SK-N-SH (cell line): ENCODE results near the gene LILRB3. TPM values are rescaled to one million over a fixed set of nuclear protein-coding genes. Genes with fewer than 3 reads are reported as not detected.

Experiments used
- CTCF ChIA-PET: fragments of 300-600, 350-600 bp; formaldehyde crosslinking; extraction: SDS; loops from one replicate; lab custom pipeline; 2021; lab: Yijun Ruan, JAX
- POLR2A ChIA-PET: fragments of 350-600 bp; sonication (Branson Sonifier 250); formaldehyde crosslinking; extraction: SDS; loops from one replicate; lab custom pipeline; 2020; ENCODE audit warnings: antibody characterized with exemption, inconsistent platforms; lab: Yijun Ruan, JAX
- DNase-seq: peaks from one replicate; pipeline ENCODE4 v3.0.0; 2012
- H2AFZ ChIP-seq: fragments of 200-600 bp; sonication (generic); 2 replicates; pipeline ENCODE4 v1.8.1; 2016; ENCODE audit warnings: antibody characterized with exemption, mild to moderate bottlenecking, low read depth
- H3F3A ChIP-seq: fragments of 200-600 bp; sonication (generic); replicated peaks from 2 replicates; pipeline ENCODE3; 2016; ENCODE audit warnings: antibody characterized with exemption, mild to moderate bottlenecking; ENCODE audit not compliant: insufficient read depth
- H3K27ac ChIP-seq, 2 experiments: fragments of 200-500 bp in 1 of 2; fragments of 200-600 bp in 1 of 2; sonication (Bioruptor generic) in 1 of 2; sonication (generic), shearing (Covaris generic) in 1 of 2; 2 replicates each; pipeline versions ENCODE4 v1.5.1 to v1.6.1; 2014 to 2016; ENCODE audit warnings: low read depth in 2 of 2, inconsistent platforms in 1 of 2, low read length in 1 of 2, mild to moderate bottlenecking in 1 of 2, mixed read lengths in 1 of 2
- H3K27me3 ChIP-seq: fragments of 200-600 bp; sonication (generic), shearing (Covaris generic); 2 replicates; pipeline ENCODE4 v1.6.1; 2016; ENCODE audit warnings: mixed run types; ENCODE audit not compliant: insufficient read depth
- H3K36me3 ChIP-seq, 2 experiments: fragments of 200-500 bp in 1 of 2; fragments of 200-600 bp in 1 of 2; sonication (Bioruptor generic) in 1 of 2; sonication (generic) in 1 of 2; replicated peaks in 1 of 2; 2 replicates each; pipeline versions ENCODE3 to v1.5.1; 2014 to 2016; ENCODE audit warnings: low read length in 1 of 2, mild to moderate bottlenecking in 1 of 2; ENCODE audit not compliant: insufficient read depth in 2 of 2, control insufficient read depth in 1 of 2
- H3K4me1 ChIP-seq, 2 experiments: fragments of 200-500 bp in 1 of 2; fragments of 200-600 bp in 1 of 2; sonication (Bioruptor generic) in 1 of 2; sonication (generic), shearing (Covaris generic) in 1 of 2; 2 replicates each; pipeline versions ENCODE4 v1.5.1 to v1.6.1; 2014 to 2016; ENCODE audit warnings: low read depth in 1 of 2, low read length in 1 of 2, mixed run types in 1 of 2; ENCODE audit not compliant: insufficient read depth in 2 of 2, control insufficient read depth in 1 of 2
- H3K4me2 ChIP-seq: fragments of 200-600 bp; sonication (generic), shearing (Covaris generic); 2 replicates; pipeline ENCODE4 v1.6.1; 2017; ENCODE audit warnings: mixed run types
- H3K4me3 ChIP-seq, 2 experiments: fragments of 200-500 bp in 1 of 2; fragments of 200-600 bp in 1 of 2; sonication (Bioruptor generic) in 1 of 2; sonication (generic), shearing (Covaris generic) in 1 of 2; 2 replicates each; pipeline versions ENCODE4 v1.5.1 to v1.8.1; 2014 to 2016; ENCODE audit warnings: low read depth in 2 of 2, inconsistent platforms in 1 of 2, low read length in 1 of 2, mild to moderate bottlenecking in 1 of 2, mixed read lengths in 1 of 2, moderate library complexity in 1 of 2
- H3K79me2 ChIP-seq: fragments of 200-600 bp; sonication (generic); 2 replicates; pipeline ENCODE4 v1.8.1; 2017; ENCODE audit warnings: mild to moderate bottlenecking; ENCODE audit not compliant: insufficient read depth
- H3K9ac ChIP-seq: fragments of 200-600 bp; sonication (generic); 2 replicates; pipeline ENCODE4 v1.6.1; 2017; ENCODE audit warnings: mixed run types
- H3K9me2 ChIP-seq: fragments of 200-600 bp; sonication (generic); 2 replicates; pipeline ENCODE4 v1.6.1; 2017; ENCODE audit warnings: mixed run types
- H3K9me3 ChIP-seq: fragments of 200-600 bp; sonication (generic); 2 replicates; pipeline ENCODE4 v1.6.1; 2017; ENCODE audit warnings: mixed run types, mild to moderate bottlenecking, moderate library complexity
- H4K20me1 ChIP-seq: fragments of 200-600 bp; sonication (generic); 2 replicates; pipeline ENCODE4 v1.6.1; 2017; ENCODE audit warnings: mild to moderate bottlenecking, mixed run types; ENCODE audit not compliant: insufficient read depth
- MXI1 ChIP-seq: IDR thresholded peaks from 2 replicates; pipeline ENCODE4 v1.6.1; 2012; ENCODE audit warnings: mild to moderate bottlenecking, low read depth, low read length, improper control_type of control experiment
- POLR2AphosphoS5 ChIP-seq: IDR thresholded peaks from 2 replicates; pipeline ENCODE4 v1.6.1; 2012; ENCODE audit warnings: low read depth, low read length
- RCOR1 ChIP-seq: fragments of 150-350 bp; IDR thresholded peaks from 2 replicates; pipeline ENCODE4 v1.6.1; 2017; ENCODE audit warnings: antibody characterized with exemption, low read length
- SIN3A ChIP-seq: IDR thresholded peaks from 2 replicates; pipeline ENCODE4 v1.6.1; 2012; ENCODE audit warnings: low read depth, mild to moderate bottlenecking, low read length, moderate library complexity, borderline replicate concordance
- TCF12 ChIP-seq: IDR thresholded peaks from 2 replicates; pipeline ENCODE4 v1.4.0; 2012
- WGBS: methylation state at CpG from one replicate; pipeline ENCODE4 v1.1.6; 2017; ENCODE audit warnings: low lambda C conversion rate; 5-methylcytosine and 5-hydroxymethylcytosine counted together
- polyA plus RNA-seq, 3 experiments: library from polyadenylated mRNA; depleted of rRNA; stranded (reverse); fragments of >200 nt; gene quantifications; 2 replicates each; pipeline ENCODE4 v1.2.3, GENCODE V29; 2012
- TF ChIP-seq, protein P1 (sequence below): IDR thresholded peaks from 2 replicates; pipeline ENCODE4 v1.6.1; 2012; ENCODE audit warnings: mild to moderate bottlenecking, low read depth, low read length, moderate library complexity
- TF ChIP-seq, protein P2 (sequence below): fragments of 150-350 bp; IDR thresholded peaks from 2 replicates; pipeline ENCODE4 v1.6.1; 2016; ENCODE audit warnings: mild to moderate bottlenecking, low read depth, low read length
- TF ChIP-seq, protein P3 (sequence below): fragments of 200-600 bp; sonication (generic); IDR thresholded peaks from 2 replicates; pipeline ENCODE4 v1.6.1; 2017; ENCODE audit warnings: antibody characterized with exemption, mild to moderate bottlenecking, moderate library complexity
- TF ChIP-seq, protein P4 (sequence below): IDR thresholded peaks from 2 replicates; pipeline ENCODE4; 2012

The LILRB3 gene
- polyA plus RNA-seq, 1 of the 3 experiments (the other 2 are of a cell fraction) = not detected

DNA sequence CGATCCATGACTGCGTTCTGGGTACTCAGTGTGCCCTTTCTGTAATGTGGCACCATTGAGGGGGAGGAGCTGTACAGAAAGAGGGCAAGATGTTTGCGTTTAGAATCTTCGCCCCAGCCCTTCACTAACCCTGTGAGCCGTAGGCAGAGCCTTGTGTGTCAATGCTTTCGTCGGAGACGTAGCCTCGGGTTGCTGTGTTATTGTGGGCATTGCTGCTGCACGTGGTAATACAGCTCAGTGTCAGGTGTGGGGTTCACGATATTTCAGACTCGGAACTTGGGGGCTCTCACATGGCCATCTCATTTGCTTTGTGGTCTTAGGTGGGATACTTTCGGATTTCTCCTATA, 16.0 kb downstream of the LILRB3 start:
- Histone ChIP-seq H3K9me3 (no peaks in the 10 kb centered on the region), H4K20me1 (peaks cover 98% of the 10 kb centered on the region), H3K36me3 (peaks cover 59 to 66% of the 10 kb centered on the region in 2 experiments), H2AFZ (no peak overlapping the region), H3K4me3 (no peak overlapping the region), H3K4me1 (peaks cover 49 to 60% of the 10 kb centered on the region in 2 experiments), H3F3A (peaks cover 76% of the 10 kb centered on the region), H3K4me2 (no peak overlapping the region; the same call in 1 of the 2 replicates), H3K79me2 (peaks cover 72% of the 10 kb centered on the region), H3K9ac (no peak overlapping the region), H3K9me2 (no peaks in the 10 kb centered on the region), H3K27me3 (no peaks in the 10 kb centered on the region), H3K27ac (no peak overlapping the region)
- TF ChIP-seq POLR2AphosphoS5 (no peak), SIN3A (no peak), TCF12 (no peak), RCOR1 (no peak), MXI1 (no peak)
- TF ChIP-seq, protein P1, sequence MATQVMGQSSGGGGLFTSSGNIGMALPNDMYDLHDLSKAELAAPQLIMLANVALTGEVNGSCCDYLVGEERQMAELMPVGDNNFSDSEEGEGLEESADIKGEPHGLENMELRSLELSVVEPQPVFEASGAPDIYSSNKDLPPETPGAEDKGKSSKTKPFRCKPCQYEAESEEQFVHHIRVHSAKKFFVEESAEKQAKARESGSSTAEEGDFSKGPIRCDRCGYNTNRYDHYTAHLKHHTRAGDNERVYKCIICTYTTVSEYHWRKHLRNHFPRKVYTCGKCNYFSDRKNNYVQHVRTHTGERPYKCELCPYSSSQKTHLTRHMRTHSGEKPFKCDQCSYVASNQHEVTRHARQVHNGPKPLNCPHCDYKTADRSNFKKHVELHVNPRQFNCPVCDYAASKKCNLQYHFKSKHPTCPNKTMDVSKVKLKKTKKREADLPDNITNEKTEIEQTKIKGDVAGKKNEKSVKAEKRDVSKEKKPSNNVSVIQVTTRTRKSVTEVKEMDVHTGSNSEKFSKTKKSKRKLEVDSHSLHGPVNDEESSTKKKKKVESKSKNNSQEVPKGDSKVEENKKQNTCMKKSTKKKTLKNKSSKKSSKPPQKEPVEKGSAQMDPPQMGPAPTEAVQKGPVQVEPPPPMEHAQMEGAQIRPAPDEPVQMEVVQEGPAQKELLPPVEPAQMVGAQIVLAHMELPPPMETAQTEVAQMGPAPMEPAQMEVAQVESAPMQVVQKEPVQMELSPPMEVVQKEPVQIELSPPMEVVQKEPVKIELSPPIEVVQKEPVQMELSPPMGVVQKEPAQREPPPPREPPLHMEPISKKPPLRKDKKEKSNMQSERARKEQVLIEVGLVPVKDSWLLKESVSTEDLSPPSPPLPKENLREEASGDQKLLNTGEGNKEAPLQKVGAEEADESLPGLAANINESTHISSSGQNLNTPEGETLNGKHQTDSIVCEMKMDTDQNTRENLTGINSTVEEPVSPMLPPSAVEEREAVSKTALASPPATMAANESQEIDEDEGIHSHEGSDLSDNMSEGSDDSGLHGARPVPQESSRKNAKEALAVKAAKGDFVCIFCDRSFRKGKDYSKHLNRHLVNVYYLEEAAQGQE = no peak
- TF ChIP-seq, protein P2, sequence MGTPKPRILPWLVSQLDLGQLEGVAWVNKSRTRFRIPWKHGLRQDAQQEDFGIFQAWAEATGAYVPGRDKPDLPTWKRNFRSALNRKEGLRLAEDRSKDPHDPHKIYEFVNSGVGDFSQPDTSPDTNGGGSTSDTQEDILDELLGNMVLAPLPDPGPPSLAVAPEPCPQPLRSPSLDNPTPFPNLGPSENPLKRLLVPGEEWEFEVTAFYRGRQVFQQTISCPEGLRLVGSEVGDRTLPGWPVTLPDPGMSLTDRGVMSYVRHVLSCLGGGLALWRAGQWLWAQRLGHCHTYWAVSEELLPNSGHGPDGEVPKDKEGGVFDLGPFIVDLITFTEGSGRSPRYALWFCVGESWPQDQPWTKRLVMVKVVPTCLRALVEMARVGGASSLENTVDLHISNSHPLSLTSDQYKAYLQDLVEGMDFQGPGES = no peak
- TF ChIP-seq, protein P3, sequence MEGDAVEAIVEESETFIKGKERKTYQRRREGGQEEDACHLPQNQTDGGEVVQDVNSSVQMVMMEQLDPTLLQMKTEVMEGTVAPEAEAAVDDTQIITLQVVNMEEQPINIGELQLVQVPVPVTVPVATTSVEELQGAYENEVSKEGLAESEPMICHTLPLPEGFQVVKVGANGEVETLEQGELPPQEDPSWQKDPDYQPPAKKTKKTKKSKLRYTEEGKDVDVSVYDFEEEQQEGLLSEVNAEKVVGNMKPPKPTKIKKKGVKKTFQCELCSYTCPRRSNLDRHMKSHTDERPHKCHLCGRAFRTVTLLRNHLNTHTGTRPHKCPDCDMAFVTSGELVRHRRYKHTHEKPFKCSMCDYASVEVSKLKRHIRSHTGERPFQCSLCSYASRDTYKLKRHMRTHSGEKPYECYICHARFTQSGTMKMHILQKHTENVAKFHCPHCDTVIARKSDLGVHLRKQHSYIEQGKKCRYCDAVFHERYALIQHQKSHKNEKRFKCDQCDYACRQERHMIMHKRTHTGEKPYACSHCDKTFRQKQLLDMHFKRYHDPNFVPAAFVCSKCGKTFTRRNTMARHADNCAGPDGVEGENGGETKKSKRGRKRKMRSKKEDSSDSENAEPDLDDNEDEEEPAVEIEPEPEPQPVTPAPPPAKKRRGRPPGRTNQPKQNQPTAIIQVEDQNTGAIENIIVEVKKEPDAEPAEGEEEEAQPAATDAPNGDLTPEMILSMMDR = no peak
- TF ChIP-seq, protein P4, sequence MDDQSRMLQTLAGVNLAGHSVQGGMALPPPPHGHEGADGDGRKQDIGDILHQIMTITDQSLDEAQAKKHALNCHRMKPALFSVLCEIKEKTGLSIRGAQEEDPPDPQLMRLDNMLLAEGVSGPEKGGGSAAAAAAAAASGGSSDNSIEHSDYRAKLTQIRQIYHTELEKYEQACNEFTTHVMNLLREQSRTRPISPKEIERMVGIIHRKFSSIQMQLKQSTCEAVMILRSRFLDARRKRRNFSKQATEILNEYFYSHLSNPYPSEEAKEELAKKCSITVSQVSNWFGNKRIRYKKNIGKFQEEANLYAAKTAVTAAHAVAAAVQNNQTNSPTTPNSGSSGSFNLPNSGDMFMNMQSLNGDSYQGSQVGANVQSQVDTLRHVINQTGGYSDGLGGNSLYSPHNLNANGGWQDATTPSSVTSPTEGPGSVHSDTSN = no peak
- CTCF ChIA-PET = no interaction called here
- POLR2A ChIA-PET = no interaction called here
- WGBS = 88% methylated on average over 13 of the region's 13 CpGs
- DNase-seq = no peak
